CD4-positive, alpha-beta memory T cell (primary cell): ENCODE measurements around the gene HIRA. TPM values are rescaled to one million over a fixed set of nuclear protein-coding genes. Genes with fewer than 3 reads are reported as not detected.

ENCODE experiments used
- CTCF ChIA-PET: fragments of 350-600 bp; sonication (Branson Sonifier 250); formaldehyde crosslinking; loops from one replicate; lab custom pipeline; 2021; ENCODE audit warnings: inconsistent platforms; ENCODE audit not compliant: partially characterized antibody; lab: Charles Lee
- POLR2A ChIA-PET: fragments of 350-600 bp; sonication (Branson Sonifier 250); formaldehyde crosslinking; loops from one replicate; lab custom pipeline; 2021; ENCODE audit not compliant: partially characterized antibody; lab: Charles Lee
- DNase-seq, 5 donors: peaks; one replicate each; pipeline versions ENCODE4 v3.0.0 to v3.0.0-alpha.2; 2020 to 2022; ENCODE audit warnings: mixed read lengths in 1 of 5
- H3K27ac ChIP-seq: one replicate; pipeline ENCODE4 v1.7.0; 2013; ENCODE audit warnings: low read depth, low read length
- H3K27me3 ChIP-seq: 2 replicates; pipeline ENCODE4 v1.7.0; 2013; ENCODE audit warnings: mild to moderate bottlenecking, low read length, moderate library complexity; ENCODE audit not compliant: insufficient read depth
- H3K36me3 ChIP-seq: 2 replicates; pipeline ENCODE4 v1.7.0; 2013; ENCODE audit warnings: mild to moderate bottlenecking, low read length, moderate library complexity; ENCODE audit not compliant: insufficient read depth
- H3K4me1 ChIP-seq: 2 replicates; pipeline ENCODE4 v1.7.0; 2013; ENCODE audit warnings: mild to moderate bottlenecking, low read length, moderate library complexity; ENCODE audit not compliant: insufficient read depth
- H3K4me3 ChIP-seq, 2 donors: one replicate each; pipeline ENCODE4 v1.7.0; 2013; ENCODE audit warnings: low read length in 2 of 2, mild to moderate bottlenecking in 1 of 2
- H3K9me3 ChIP-seq, 2 donors: one replicate each; pipeline ENCODE4 v1.7.0; 2013; ENCODE audit warnings: low read length in 2 of 2, control low read depth in 1 of 2; ENCODE audit not compliant: control insufficient read depth in 1 of 2
- H3K27ac Mint-ChIP-seq, 7 donors: one replicate each; pipeline ENCODE4 v1.8.0; 2020 to 2021; ENCODE audit warnings: mixed read lengths in 7 of 7, mild to moderate bottlenecking in 6 of 7, inconsistent platforms in 3 of 7, moderate library complexity in 3 of 7
- H3K27me3 Mint-ChIP-seq, 2 donors: one replicate each; pipeline ENCODE4 v1.8.0; 2020 to 2021; ENCODE audit warnings: mixed read lengths in 2 of 2
- H3K36me3 Mint-ChIP-seq, 2 donors: one replicate each; pipeline ENCODE4 v1.8.0; 2020 to 2021; ENCODE audit warnings: mixed read lengths in 2 of 2, inconsistent platforms in 1 of 2, mild to moderate bottlenecking in 1 of 2
- H3K4me1 Mint-ChIP-seq, 4 donors: one replicate each; pipeline ENCODE4 v1.8.0; 2020 to 2021; ENCODE audit warnings: mixed read lengths in 4 of 4, mild to moderate bottlenecking in 1 of 4
- H3K4me3 Mint-ChIP-seq, 8 donors: one replicate each; pipeline ENCODE4 v1.8.0; 2020 to 2021; ENCODE audit warnings: mixed read lengths in 8 of 8, mild to moderate bottlenecking in 7 of 8, moderate library complexity in 6 of 8, inconsistent platforms in 3 of 8
- H3K9me3 Mint-ChIP-seq, 8 donors: one replicate each; pipeline ENCODE4 v1.8.0; 2020 to 2021; ENCODE audit warnings: mixed read lengths in 8 of 8, mild to moderate bottlenecking in 5 of 8, inconsistent platforms in 3 of 8, moderate library complexity in 1 of 8
- intact Hi-C: fragments of 100-400 bp; cut with micrococcal nuclease; formaldehyde crosslinking; loops from one replicate; pipeline ENCODE4 v1.15.1; 2023
- polyA plus RNA-seq, 2 donors: library from polyadenylated mRNA; unstranded; fragments of 300-500 nt; fragmentation: Illumina TruSeq; gene quantifications; one replicate each; pipeline ENCODE4 v1.2.3, GENCODE V29; 2021
- total RNA-seq, 2 experiments: library from RNA; stranded (reverse); gene quantifications; one replicate each; pipeline ENCODE4 v1.2.3, GENCODE V29; 2021

HIRA gene
- total and polyA plus RNA-seq, 4 experiments from 2014 or later, result 1.4 to 30.8 (median 17.6) TPM

DNA sequence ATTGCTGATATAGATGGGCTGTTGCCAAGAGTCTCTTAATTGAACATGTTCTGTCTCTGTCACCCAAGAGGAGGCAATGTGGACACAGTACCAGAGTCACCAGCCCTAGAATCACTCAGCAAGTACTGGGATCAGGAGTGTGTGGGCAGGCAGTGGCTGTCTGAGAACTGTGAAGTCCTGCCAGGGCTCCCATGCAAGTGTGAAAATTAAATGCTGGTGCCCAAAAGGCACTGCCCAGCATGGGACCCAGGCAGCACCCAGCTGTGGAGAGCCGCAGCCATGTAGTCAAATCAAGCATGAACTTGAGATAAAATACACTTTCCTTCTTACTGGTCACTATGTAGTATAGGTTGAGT is 19.9 kb downstream of the HIRA start:
- H3K9me3 ChIP-seq, result no peaks in the 10 kb centered on the region
- ChIA-PET POLR2A (no interaction called here), CTCF (no interaction called here)
- H3K27ac Mint-ChIP-seq, result peak overlapping the region in 1 of 7 donors; percentile 47
- no peak overlapping the region for H3K27ac ChIP-seq
- H3K27me3 ChIP-seq, result no peaks in the 10 kb centered on the region
- peaks cover 35% of the 10 kb centered on the region for H3K36me3 ChIP-seq
- H3K27me3 Mint-ChIP-seq, result no peaks in the 10 kb centered on the region
- DNase-seq, result no peak
- peaks cover 17 to 34% (median 24%) of the 10 kb centered on the region in 4 donors for H3K4me1 Mint-ChIP-seq
- no peaks in the 10 kb centered on the region for H3K9me3 Mint-ChIP-seq
- intact Hi-C loops, result no loop called here
- no peak overlapping the region for H3K4me3 Mint-ChIP-seq
- H3K4me3 ChIP-seq, result no peak overlapping the region
- no peaks in the 10 kb centered on the region for H3K4me1 ChIP-seq
- peaks cover 30 to 39% of the 10 kb centered on the region in 2 donors for H3K36me3 Mint-ChIP-seq

DNA sequence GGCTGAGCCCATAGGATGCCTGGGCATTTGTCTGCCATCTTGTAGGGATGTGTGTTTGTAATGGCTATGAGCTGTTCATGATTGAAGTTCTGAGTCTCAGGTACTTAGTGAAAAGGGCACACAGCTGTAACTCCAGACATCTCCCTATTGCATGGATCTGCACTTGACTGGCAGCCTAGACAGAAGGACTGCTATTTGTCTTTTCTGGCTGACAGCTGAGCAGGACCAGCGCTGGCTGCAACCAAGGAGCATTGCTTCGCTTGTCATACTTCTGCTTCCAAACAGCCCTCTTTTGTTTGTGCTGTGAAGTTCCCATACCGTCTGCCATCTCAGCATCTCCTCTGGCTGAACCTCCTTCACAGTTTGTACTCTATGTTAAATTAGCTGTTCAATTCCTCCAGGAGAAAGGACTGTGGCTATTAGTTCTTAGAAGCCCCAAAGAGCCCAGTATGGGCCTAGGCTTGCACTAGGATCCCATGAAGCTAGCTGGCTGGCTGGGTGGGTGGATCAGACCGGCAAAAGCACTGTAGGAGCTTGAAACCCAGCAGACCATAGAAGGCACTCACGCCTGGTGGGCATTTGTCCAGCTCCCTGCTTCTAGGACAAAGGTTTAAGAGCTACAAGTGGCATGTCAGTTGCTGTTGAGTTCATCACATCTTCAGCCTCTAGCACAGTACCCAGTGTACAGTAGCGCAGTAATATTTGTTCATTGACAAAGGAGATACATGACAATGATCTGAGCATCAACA is 20.4 kb downstream of the HIRA start:
- ChIA-PET CTCF (interaction anchor here (1.0 kb wide), 1 partner anchor 219 kb away, joined by 4 read pairs; no protein-coding TSS in a partner anchor), POLR2A (no interaction called here)
- Mint-ChIP-seq H3K9me3 (no peaks in the 10 kb centered on the region), H3K27ac (peak overlapping the region in 2 of 7 donors; percentile 17 to 47), H3K4me1 (peaks cover 17 to 34% (median 24%) of the 10 kb centered on the region in 4 donors), H3K27me3 (no peaks in the 10 kb centered on the region), H3K4me3 (no peak overlapping the region), H3K36me3 (peaks cover 33 to 42% of the 10 kb centered on the region in 2 donors)
- Histone ChIP-seq H3K36me3 (peaks cover 39% of the 10 kb centered on the region), H3K4me3 (no peak overlapping the region), H3K27me3 (no peaks in the 10 kb centered on the region), H3K9me3 (no peaks in the 10 kb centered on the region), H3K4me1 (no peaks in the 10 kb centered on the region), H3K27ac (no peak overlapping the region)
- DNase-seq, result no peak
- intact Hi-C loops, result no loop called here

DNA sequence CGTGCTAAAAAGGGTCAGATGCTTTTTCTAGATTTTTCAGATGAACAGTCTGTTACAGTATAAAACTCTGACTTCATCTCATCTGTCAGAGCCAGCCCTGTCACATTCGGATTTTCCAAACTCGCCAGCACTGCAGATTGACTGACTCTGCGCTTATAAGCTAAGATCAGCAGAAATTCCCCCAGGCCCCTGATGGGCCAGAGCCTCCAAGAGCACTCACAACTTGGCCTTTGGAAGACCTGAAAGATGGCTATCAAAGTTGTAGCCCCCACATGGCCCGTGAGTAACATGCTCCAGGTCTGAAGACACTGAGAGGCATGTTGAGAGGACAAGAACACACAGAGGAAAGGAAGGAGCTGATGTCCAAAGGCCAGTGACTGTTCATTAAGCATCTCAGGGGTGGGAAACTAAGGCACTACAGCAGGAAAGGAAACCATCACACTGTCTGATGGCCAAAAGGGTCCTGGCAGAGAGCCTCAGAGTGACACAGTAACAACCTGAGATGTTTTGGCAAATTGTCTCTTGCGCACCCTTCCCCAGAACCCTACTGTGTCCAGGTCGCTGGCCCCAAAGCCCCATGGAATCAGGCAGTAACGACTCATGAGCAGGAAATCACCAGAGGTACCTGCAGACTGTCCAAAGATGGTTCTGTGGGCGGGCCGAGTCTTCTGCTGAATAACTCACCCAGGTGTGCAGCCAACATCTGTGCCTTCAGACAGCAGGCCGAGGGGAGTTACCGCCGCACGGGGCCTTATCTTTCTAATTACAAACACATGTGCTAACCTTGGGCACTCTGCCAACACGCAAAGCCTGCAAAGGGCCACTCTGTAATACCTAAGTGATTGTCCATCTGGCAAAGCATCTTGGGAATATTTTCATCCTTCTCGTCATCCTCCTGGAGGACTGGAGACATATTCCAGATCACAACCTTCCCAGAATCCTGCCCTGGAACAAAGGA is 23.6 kb downstream of the HIRA start:
- POLR2A ChIA-PET, result no interaction called here
- intact Hi-C loops, result no loop called here
- Mint-ChIP-seq H3K27ac (peak overlapping the region in 1 of 7 donors; percentile 41), H3K4me1 (peaks cover 8 to 19% (median 12%) of the 10 kb centered on the region in 4 donors), H3K9me3 (peaks cover 0 to 1% (median 0%) of the 10 kb centered on the region in 8 donors), H3K4me3 (no peak overlapping the region), H3K27me3 (no peaks in the 10 kb centered on the region), H3K36me3 (peaks cover 55 to 64% of the 10 kb centered on the region in 2 donors)
- Histone ChIP-seq H3K27me3 (no peaks in the 10 kb centered on the region), H3K27ac (no peak overlapping the region), H3K4me1 (no peaks in the 10 kb centered on the region), H3K4me3 (no peak overlapping the region), H3K9me3 (no peaks in the 10 kb centered on the region), H3K36me3 (peaks cover 53% of the 10 kb centered on the region)
- CTCF ChIA-PET, result no interaction called here
- no peak for DNase-seq

GRCh38 chr22:19406846-19407245 is 24.7 kb downstream of the HIRA start:
- Histone ChIP-seq H3K9me3 (no peaks in the 10 kb centered on the region), H3K27ac (no peak overlapping the region), H3K27me3 (no peaks in the 10 kb centered on the region), H3K4me1 (no peaks in the 10 kb centered on the region), H3K4me3 (no peak overlapping the region), H3K36me3 (peaks cover 54% of the 10 kb centered on the region)
- ChIA-PET POLR2A (no interaction called here), CTCF (no interaction called here)
- intact Hi-C loops, result no loop called here
- Mint-ChIP-seq H3K4me1 (peaks cover 3 to 9% (median 5%) of the 10 kb centered on the region in 4 donors), H3K4me3 (no peak overlapping the region), H3K9me3 (peaks cover 0 to 1% (median 0%) of the 10 kb centered on the region in 8 donors), H3K27me3 (no peaks in the 10 kb centered on the region), H3K36me3 (peaks cover 58 to 70% of the 10 kb centered on the region in 2 donors), H3K27ac (peak overlapping the region in 1 of 7 donors; percentile 47)
- no peak for DNase-seq

GRCh38 chr22:19406281-19406811 is 25.2 kb downstream of the HIRA start:
- no peak overlapping the region for H3K27ac ChIP-seq
- Mint-ChIP-seq H3K4me3 (no peak overlapping the region), H3K27ac (peak overlapping the region in 1 of 7 donors; percentile 36), H3K27me3 (no peaks in the 10 kb centered on the region), H3K4me1 (peaks cover under 1 to 4% (median 2%) of the 10 kb centered on the region in 4 donors), H3K36me3 (peaks cover 59 to 75% of the 10 kb centered on the region in 2 donors), H3K9me3 (peaks cover 0 to 1% (median 0%) of the 10 kb centered on the region in 8 donors)
- CTCF ChIA-PET, result no interaction called here
- no peak overlapping the region for H3K4me3 ChIP-seq
- POLR2A ChIA-PET, result no interaction called here
- intact Hi-C loops, result no loop called here
- H3K36me3 ChIP-seq, result peaks cover 58% of the 10 kb centered on the region
- DNase-seq, result no peak
- no peaks in the 10 kb centered on the region for H3K27me3 ChIP-seq
- H3K4me1 ChIP-seq, result no peaks in the 10 kb centered on the region
- no peaks in the 10 kb centered on the region for H3K9me3 ChIP-seq

- peaks cover 66 to 78% of the 10 kb centered on the region in 2 donors for H3K36me3 Mint-ChIP-seq
- no peak overlapping the region for H3K27ac ChIP-seq
- no peak overlapping the region for H3K27ac Mint-ChIP-seq
- no peak for DNase-seq
- ChIA-PET CTCF (interaction anchor here (1.4 kb wide), 1 partner anchor 10 kb away, joined by 3 read pairs; no protein-coding TSS in a partner anchor), POLR2A (interaction anchor here (0.9 kb wide), 1 partner anchor 28 kb away, joined by 3 read pairs; no protein-coding TSS in a partner anchor)
- no peak overlapping the region for H3K4me3 ChIP-seq
- H3K27me3 Mint-ChIP-seq, result no peaks in the 10 kb centered on the region
- H3K9me3 ChIP-seq, result no peaks in the 10 kb centered on the region
- no peaks in the 10 kb centered on the region for H3K27me3 ChIP-seq
- H3K4me1 Mint-ChIP-seq, result peaks cover 0 to 2% (median under 1%) of the 10 kb centered on the region in 4 donors
- no peak overlapping the region for H3K4me3 Mint-ChIP-seq
- intact Hi-C loops, result no loop called here
- H3K9me3 Mint-ChIP-seq, result peaks cover 0 to 1% (median 0%) of the 10 kb centered on the region in 8 donors
- H3K4me1 ChIP-seq, result no peaks in the 10 kb centered on the region
- H3K36me3 ChIP-seq, result peaks cover 55% of the 10 kb centered on the region
Measured at GRCh38 chr22:19405652-19406051, 25.9 kb downstream of the HIRA start.
